GM12864 (cell line): ENCODE measurements around the gene YWHAH.

Experiments
- DNase-seq: peaks from one replicate; pipeline ENCODE4 v3.0.0-alpha.2; 2011; ENCODE audit warnings: low read depth
- H3K4me3 ChIP-seq: 2 replicates; pipeline ENCODE4 v1.5.1; 2011; ENCODE audit warnings: mild to moderate bottlenecking, low read depth, low read length, control low read depth
- CTCF ChIP-seq: IDR thresholded peaks from 2 replicates; pipeline ENCODE4 v1.5.1; 2011; ENCODE audit warnings: low read depth, mild to moderate bottlenecking, moderate library complexity, low read length, control low read depth, inconsistent platforms; ENCODE audit errors: missing control alignments

The YWHAH gene

GRCh38 chr22:31953261-31953660 lies 8.9 kb downstream of the YWHAH start:
- DNase-seq: no peak
- TF ChIP-seq CTCF: no peak
- no peak overlapping the region for H3K4me3 ChIP-seq

GRCh38 chr22:31954535-31955523 lies 10.5 kb downstream of the YWHAH start:
- no peak for TF ChIP-seq CTCF
- H3K4me3 ChIP-seq: no peak overlapping the region
- no peak for DNase-seq

GRCh38 chr22:31956360-31956759 lies 12.0 kb downstream of the YWHAH start:
- DNase-seq: no peak
- TF ChIP-seq CTCF: no peak
- no peak overlapping the region for H3K4me3 ChIP-seq

GRCh38 chr22:31957970-31958594 lies 13.7 kb downstream of the YWHAH start:
- DNase-seq: no peak

GRCh38 chr22:31958625-31959239 lies 14.4 kb downstream of the YWHAH start:
- no peak for DNase-seq
- TF ChIP-seq CTCF: no peak
- H3K4me3 ChIP-seq: no peak overlapping the region

More at GRCh38 chr22:31957970-31958594, 13.7 kb downstream of the YWHAH start:
- TF ChIP-seq CTCF: no peak
- no peak overlapping the region for H3K4me3 ChIP-seq

GRCh38 chr22:31960767-31961166 lies 16.4 kb downstream of the YWHAH start:
- TF ChIP-seq CTCF: no peak
- no peak overlapping the region for H3K4me3 ChIP-seq
- DNase-seq: no peak
